ENCODE data around the gene CASP9.

CASP9 gene

GRCh38 chr1:15546641-15547040, 22.6 kb upstream of the CASP9 start:
- Histone ChIP-seq H3K36me3 (ENCODE audit: control insufficient read depth in 5 of 5, insufficient read depth in 5 of 5, low read length in 5 of 5) (peaks cover 40 to 78% (median 69%) of the 10 kb centered on the region in 5 donors), H3K27me3 (ENCODE audit: control insufficient read depth in 5 of 5, insufficient read depth in 4 of 5, low read length in 5 of 5) (no peaks in the 10 kb centered on the region), H3K9ac (ENCODE audit: low read length in 5 of 5) (no peak overlapping the region), H3K27ac (ENCODE audit: low read depth, low read length) (no peak overlapping the region), H3K4me3 (ENCODE audit: low read depth in 1 of 5, low read length in 5 of 5) (no peak overlapping the region), H3K4me1 (ENCODE audit: control insufficient read depth in 5 of 5, insufficient read depth in 5 of 5, low read length in 5 of 5) (peaks cover 0 to 3% (median 0%) of the 10 kb centered on the region in 5 donors), H3K9me3 (ENCODE audit: control insufficient read depth in 5 of 5, low read length in 5 of 5) (no peaks in the 10 kb centered on the region)

GRCh38 chr1:15543589-15544568, 19.9 kb upstream of the CASP9 start:
- no peaks in the 10 kb centered on the region for H3K9me3 ChIP-seq (ENCODE audit: control insufficient read depth in 5 of 5, low read length in 5 of 5)
- no peak overlapping the region for H3K9ac ChIP-seq (ENCODE audit: low read length in 5 of 5)
- no peaks in the 10 kb centered on the region for H3K4me1 ChIP-seq (ENCODE audit: control insufficient read depth in 5 of 5, insufficient read depth in 5 of 5, low read length in 5 of 5)
- no peaks in the 10 kb centered on the region for H3K27me3 ChIP-seq (ENCODE audit: control insufficient read depth in 5 of 5, insufficient read depth in 4 of 5, low read length in 5 of 5)
- H3K27ac ChIP-seq (ENCODE audit: low read depth, low read length) = no peak overlapping the region
- peaks cover 43 to 86% (median 77%) of the 10 kb centered on the region in 5 donors for H3K36me3 ChIP-seq (ENCODE audit: control insufficient read depth in 5 of 5, insufficient read depth in 5 of 5, low read length in 5 of 5)
- no peak overlapping the region for H3K4me3 ChIP-seq (ENCODE audit: low read depth in 1 of 5, low read length in 5 of 5)

GRCh38 chr1:15543251-15543588, 19.2 kb upstream of the CASP9 start:
- Histone ChIP-seq H3K36me3 (ENCODE audit: control insufficient read depth in 5 of 5, insufficient read depth in 5 of 5, low read length in 5 of 5) (peaks cover 40 to 91% (median 75%) of the 10 kb centered on the region in 5 donors), H3K4me1 (ENCODE audit: control insufficient read depth in 5 of 5, insufficient read depth in 5 of 5, low read length in 5 of 5) (no peaks in the 10 kb centered on the region), H3K9me3 (ENCODE audit: control insufficient read depth in 5 of 5, low read length in 5 of 5) (no peaks in the 10 kb centered on the region), H3K9ac (ENCODE audit: low read length in 5 of 5) (no peak overlapping the region), H3K27me3 (ENCODE audit: control insufficient read depth in 5 of 5, insufficient read depth in 4 of 5, low read length in 5 of 5) (no peaks in the 10 kb centered on the region), H3K27ac (ENCODE audit: low read depth, low read length) (no peak overlapping the region), H3K4me3 (ENCODE audit: low read depth in 1 of 5, low read length in 5 of 5) (no peak overlapping the region)

- Histone ChIP-seq H3K9ac (ENCODE audit: low read length in 5 of 5) (no peak overlapping the region), H3K27me3 (ENCODE audit: control insufficient read depth in 5 of 5, insufficient read depth in 4 of 5, low read length in 5 of 5) (no peaks in the 10 kb centered on the region), H3K27ac (ENCODE audit: low read depth, low read length) (no peak overlapping the region), H3K4me1 (ENCODE audit: control insufficient read depth in 5 of 5, insufficient read depth in 5 of 5, low read length in 5 of 5) (no peaks in the 10 kb centered on the region), H3K9me3 (ENCODE audit: control insufficient read depth in 5 of 5, low read length in 5 of 5) (no peaks in the 10 kb centered on the region), H3K4me3 (ENCODE audit: low read depth in 1 of 5, low read length in 5 of 5) (no peak overlapping the region), H3K36me3 (ENCODE audit: control insufficient read depth in 5 of 5, insufficient read depth in 5 of 5, low read length in 5 of 5) (peaks cover 36 to 89% (median 72%) of the 10 kb centered on the region in 5 donors)
Measured at GRCh38 chr1:15542388-15543250, 18.6 kb upstream of the CASP9 start.

GRCh38 chr1:15541231-15541792, 17.3 kb upstream of the CASP9 start:
- Histone ChIP-seq H3K9me3 (ENCODE audit: control insufficient read depth in 5 of 5, low read length in 5 of 5) (no peaks in the 10 kb centered on the region), H3K9ac (ENCODE audit: low read length in 5 of 5) (no peak overlapping the region), H3K4me3 (ENCODE audit: low read depth in 1 of 5, low read length in 5 of 5) (no peak overlapping the region), H3K27ac (ENCODE audit: low read depth, low read length) (no peak overlapping the region), H3K4me1 (ENCODE audit: control insufficient read depth in 5 of 5, insufficient read depth in 5 of 5, low read length in 5 of 5) (no peaks in the 10 kb centered on the region), H3K27me3 (ENCODE audit: control insufficient read depth in 5 of 5, insufficient read depth in 4 of 5, low read length in 5 of 5) (no peaks in the 10 kb centered on the region), H3K36me3 (ENCODE audit: control insufficient read depth in 5 of 5, insufficient read depth in 5 of 5, low read length in 5 of 5) (peaks cover 35 to 87% (median 70%) of the 10 kb centered on the region in 5 donors)

- Histone ChIP-seq H3K27me3 (ENCODE audit: control insufficient read depth in 5 of 5, insufficient read depth in 4 of 5, low read length in 5 of 5) (no peaks in the 10 kb centered on the region), H3K36me3 (ENCODE audit: control insufficient read depth in 5 of 5, insufficient read depth in 5 of 5, low read length in 5 of 5) (peaks cover 35 to 85% (median 68%) of the 10 kb centered on the region in 5 donors), H3K9ac (ENCODE audit: low read length in 5 of 5) (no peak overlapping the region), H3K9me3 (ENCODE audit: control insufficient read depth in 5 of 5, low read length in 5 of 5) (no peaks in the 10 kb centered on the region), H3K27ac (ENCODE audit: low read depth, low read length) (no peak overlapping the region), H3K4me3 (ENCODE audit: low read depth in 1 of 5, low read length in 5 of 5) (no peak overlapping the region), H3K4me1 (ENCODE audit: control insufficient read depth in 5 of 5, insufficient read depth in 5 of 5, low read length in 5 of 5) (no peaks in the 10 kb centered on the region)
Measured at GRCh38 chr1:15540186-15540585, 16.2 kb upstream of the CASP9 start.

GRCh38 chr1:15538771-15539170, 14.8 kb upstream of the CASP9 start:
- no peaks in the 10 kb centered on the region for H3K27me3 ChIP-seq (ENCODE audit: control insufficient read depth in 5 of 5, insufficient read depth in 4 of 5, low read length in 5 of 5)
- H3K27ac ChIP-seq (ENCODE audit: low read depth, low read length) = no peak overlapping the region
- H3K9ac ChIP-seq (ENCODE audit: low read length in 5 of 5) = no peak overlapping the region
- no peaks in the 10 kb centered on the region for H3K4me1 ChIP-seq (ENCODE audit: control insufficient read depth in 5 of 5, insufficient read depth in 5 of 5, low read length in 5 of 5)
- H3K36me3 ChIP-seq (ENCODE audit: control insufficient read depth in 5 of 5, insufficient read depth in 5 of 5, low read length in 5 of 5) = peaks cover 32 to 73% (median 61%) of the 10 kb centered on the region in 5 donors
- H3K9me3 ChIP-seq (ENCODE audit: control insufficient read depth in 5 of 5, low read length in 5 of 5) = no peaks in the 10 kb centered on the region
- H3K4me3 ChIP-seq (ENCODE audit: low read depth in 1 of 5, low read length in 5 of 5) = no peak overlapping the region

GRCh38 chr1:15531682-15532081, 7.7 kb upstream of the CASP9 start:
- H3K9me3 ChIP-seq (ENCODE audit: control insufficient read depth in 5 of 5, low read length in 5 of 5) = no peaks in the 10 kb centered on the region
- peaks cover 0 to 12% (median 10%) of the 10 kb centered on the region in 5 donors for H3K4me1 ChIP-seq (ENCODE audit: control insufficient read depth in 5 of 5, insufficient read depth in 5 of 5, low read length in 5 of 5)
- H3K27ac ChIP-seq (ENCODE audit: low read depth, low read length) = no peak overlapping the region
- no peak overlapping the region for H3K4me3 ChIP-seq (ENCODE audit: low read depth in 1 of 5, low read length in 5 of 5)
- no peaks in the 10 kb centered on the region for H3K27me3 ChIP-seq (ENCODE audit: control insufficient read depth in 5 of 5, insufficient read depth in 4 of 5, low read length in 5 of 5)
- peaks cover 10 to 26% (median 16%) of the 10 kb centered on the region in 5 donors for H3K36me3 ChIP-seq (ENCODE audit: control insufficient read depth in 5 of 5, insufficient read depth in 5 of 5, low read length in 5 of 5)
- no peak overlapping the region for H3K9ac ChIP-seq (ENCODE audit: low read length in 5 of 5)

- Histone ChIP-seq H3K9me3 (ENCODE audit: control insufficient read depth in 5 of 5, low read length in 5 of 5) (no peaks in the 10 kb centered on the region), H3K4me1 (ENCODE audit: control insufficient read depth in 5 of 5, insufficient read depth in 5 of 5, low read length in 5 of 5) (peaks cover 0 to 16% (median 13%) of the 10 kb centered on the region in 5 donors), H3K9ac (ENCODE audit: low read length in 5 of 5) (no peak overlapping the region), H3K27me3 (ENCODE audit: control insufficient read depth in 5 of 5, insufficient read depth in 4 of 5, low read length in 5 of 5) (no peaks in the 10 kb centered on the region), H3K27ac (ENCODE audit: low read depth, low read length) (no peak overlapping the region), H3K4me3 (ENCODE audit: low read depth in 1 of 5, low read length in 5 of 5) (no peak overlapping the region), H3K36me3 (ENCODE audit: control insufficient read depth in 5 of 5, insufficient read depth in 5 of 5, low read length in 5 of 5) (peaks cover 7 to 21% (median 11%) of the 10 kb centered on the region in 5 donors)
Measured at GRCh38 chr1:15531003-15531402, 7.0 kb upstream of the CASP9 start.
